Gastrocnemius medialis (tissue), 4 donors: Measurements from ENCODE around the gene OTOG. TPM values are rescaled to one million over a fixed set of nuclear protein-coding genes. Genes with fewer than 3 reads are reported as not detected.

Experiments
- ATAC-seq, 2 donors: fragments of 150-250 bp; one replicate each; pipeline ENCODE4 v1.9.1; 2016
- DNase-seq, 2 donors: peaks; one replicate each; pipeline ENCODE4 v3.0.0-alpha.2; 2019
- H3K27ac ChIP-seq, 4 donors: fragments of 200-600 bp; sonication (generic); 1 replicate in 1 of 4; 2 replicates in 3 of 4; pipeline ENCODE4 v1.5.1; 2016 to 2018; ENCODE audit warnings: mild to moderate bottlenecking in 2 of 4, moderate library complexity in 1 of 4
- H3K27me3 ChIP-seq, 3 donors: fragments of 200-600 bp; sonication (generic) in 2 of 3; 1 replicate in 1 of 3; 2 replicates in 2 of 3; pipeline versions ENCODE4 v1.5.1 to v1.6.0; 2016 to 2019; ENCODE audit warnings: mild to moderate bottlenecking in 1 of 3, moderate library complexity in 1 of 3
- H3K36me3 ChIP-seq, 2 donors: fragments of 200-600 bp; sonication (generic) in 1 of 2; one replicate each; pipeline ENCODE4 v1.5.1; 2017 to 2018
- H3K4me1 ChIP-seq, 2 donors: fragments of 200-600 bp; sonication (generic) in 1 of 2; one replicate each; pipeline ENCODE4 v1.5.1; 2016 to 2017; ENCODE audit warnings: mild to moderate bottlenecking in 2 of 2
- H3K4me3 ChIP-seq, 4 donors: fragments of 200-600 bp; sonication (generic) in 3 of 4; 1 replicate in 1 of 4; 2 replicates in 3 of 4; pipeline ENCODE4 v1.5.1; 2016 to 2019; ENCODE audit warnings: mild to moderate bottlenecking in 2 of 4
- H3K9me3 ChIP-seq, 3 donors: fragments of 200-600 bp; sonication (generic) in 2 of 3; 1 replicate in 1 of 3; 2 replicates in 2 of 3; pipeline ENCODE4 v1.5.1; 2016 to 2019
- POLR2A ChIP-seq, 2 donors: fragments of 450-650 bp; IDR thresholded peaks; one replicate each; pipeline ENCODE4 v1.6.1; 2017; ENCODE audit warnings: antibody characterized with exemption in 2 of 2, mild to moderate bottlenecking in 2 of 2, moderate library complexity in 2 of 2
- in situ Hi-C, 4 donors: fragments of 200-750 bp; cut with MboI; loops; one replicate each; pipeline versions ENCODE4 v1.15.0 to v1.8.0; 2017; ENCODE audit warnings: low sequenced_read_pairs in 4 of 4
- intact Hi-C: fragments of 100-400 bp; cut with DNase I; formaldehyde crosslinking; loops from one replicate; pipeline ENCODE4 v1.15.1; 2023; ENCODE audit warnings: low total_unique reads
- total RNA-seq, 4 donors: library from RNA; depleted of rRNA; stranded (reverse); fragments of >200 nt; gene quantifications; one replicate each; pipeline versions ENCODE4 v1.1.0 to v1.2.3, GENCODE V29; 2016
- TF ChIP-seq, protein P1 (sequence below), 5 experiments: fragments of 450-650 bp in 3 of 5; fragments of 200-600 bp in 2 of 5; sonication (generic) in 2 of 5; IDR thresholded peaks in 4 of 5; conservative IDR thresholded peaks in 1 of 5; 1 replicate in 4 of 5; 2 replicates in 1 of 5; pipeline ENCODE4 v1.5.1; 2016 to 2019; ENCODE audit warnings: antibody characterized with exemption in 5 of 5, mild to moderate bottlenecking in 3 of 5, moderate library complexity in 3 of 5

The OTOG gene
- total RNA-seq, 4 donors from 2014 or later, result not detected

DNA sequence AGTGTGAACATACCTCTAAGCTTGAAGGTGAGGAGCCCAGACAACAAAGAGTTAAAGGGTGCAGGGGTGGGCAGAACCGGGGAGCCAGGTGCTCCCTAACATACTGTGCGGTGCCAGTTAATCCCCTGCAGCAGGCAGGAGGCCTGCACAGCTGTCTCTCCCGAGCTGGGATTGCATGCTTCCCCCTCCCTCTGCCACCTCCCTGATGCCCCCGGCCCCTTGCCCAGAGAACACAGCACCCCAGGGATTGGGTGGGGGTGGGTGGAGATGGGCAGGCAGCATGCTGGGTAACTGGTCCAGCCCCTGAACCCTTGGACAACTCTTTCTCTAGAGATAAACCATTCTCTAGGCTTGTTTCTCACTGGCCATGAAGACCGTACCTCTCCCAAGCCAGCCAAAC, 104.6 kb downstream of the OTOG start:
- intact Hi-C loops (no loop called here), in situ Hi-C loops (no loop called here)
- H3K36me3 ChIP-seq, result no peaks in the 10 kb centered on the region
- H3K27ac ChIP-seq, result no peak overlapping the region
- H3K4me1 ChIP-seq, result peaks cover 0 to 7% of the 10 kb centered on the region in 2 donors
- H3K9me3 ChIP-seq, result peaks cover 0 to 2% (median 0%) of the 10 kb centered on the region in 3 donors
- DNase-seq (no peak), ATAC-seq (no peak)
- no peaks in the 10 kb centered on the region for H3K27me3 ChIP-seq
- no peak overlapping the region for H3K4me3 ChIP-seq
- no peak for TF ChIP-seq POLR2A (IDR thresholded peaks at IDR 0.05)

DNA sequence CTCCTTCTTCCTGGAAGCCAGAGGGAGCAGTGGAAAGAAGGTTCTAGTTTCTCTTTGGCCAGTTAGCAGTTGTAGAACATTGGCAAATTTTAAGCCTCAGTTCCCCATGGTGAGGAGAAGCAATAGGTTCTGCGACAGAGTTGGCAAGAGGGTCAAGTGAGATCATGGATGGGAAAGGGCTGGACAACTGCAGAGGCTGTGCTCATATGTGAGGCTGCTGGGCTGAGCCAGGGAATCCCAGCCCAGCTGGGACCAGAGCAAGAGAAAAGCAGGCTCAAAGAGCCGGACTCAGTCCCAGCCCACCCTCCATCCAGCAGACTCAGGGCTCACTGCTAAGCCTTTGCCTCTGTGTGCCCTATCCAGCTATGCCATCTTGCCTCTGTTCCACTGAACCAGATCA, 105.5 kb downstream of the OTOG start:
- peaks cover 0 to 7% of the 10 kb centered on the region in 2 donors for H3K4me1 ChIP-seq
- H3K27me3 ChIP-seq, result no peaks in the 10 kb centered on the region
- H3K36me3 ChIP-seq, result no peaks in the 10 kb centered on the region
- ATAC-seq (no peak), DNase-seq (no peak)
- intact Hi-C loops (no loop called here), in situ Hi-C loops (no loop called here)
- TF ChIP-seq, protein P1, sequence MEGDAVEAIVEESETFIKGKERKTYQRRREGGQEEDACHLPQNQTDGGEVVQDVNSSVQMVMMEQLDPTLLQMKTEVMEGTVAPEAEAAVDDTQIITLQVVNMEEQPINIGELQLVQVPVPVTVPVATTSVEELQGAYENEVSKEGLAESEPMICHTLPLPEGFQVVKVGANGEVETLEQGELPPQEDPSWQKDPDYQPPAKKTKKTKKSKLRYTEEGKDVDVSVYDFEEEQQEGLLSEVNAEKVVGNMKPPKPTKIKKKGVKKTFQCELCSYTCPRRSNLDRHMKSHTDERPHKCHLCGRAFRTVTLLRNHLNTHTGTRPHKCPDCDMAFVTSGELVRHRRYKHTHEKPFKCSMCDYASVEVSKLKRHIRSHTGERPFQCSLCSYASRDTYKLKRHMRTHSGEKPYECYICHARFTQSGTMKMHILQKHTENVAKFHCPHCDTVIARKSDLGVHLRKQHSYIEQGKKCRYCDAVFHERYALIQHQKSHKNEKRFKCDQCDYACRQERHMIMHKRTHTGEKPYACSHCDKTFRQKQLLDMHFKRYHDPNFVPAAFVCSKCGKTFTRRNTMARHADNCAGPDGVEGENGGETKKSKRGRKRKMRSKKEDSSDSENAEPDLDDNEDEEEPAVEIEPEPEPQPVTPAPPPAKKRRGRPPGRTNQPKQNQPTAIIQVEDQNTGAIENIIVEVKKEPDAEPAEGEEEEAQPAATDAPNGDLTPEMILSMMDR (IDR thresholded peaks at IDR 0.05 in 4 of 5, conservative IDR thresholded peaks at IDR 0.05 in 1 of 5), result no peak
- no peak overlapping the region for H3K27ac ChIP-seq
- H3K4me3 ChIP-seq, result no peak overlapping the region
- H3K9me3 ChIP-seq, result peaks cover 0 to 2% (median 0%) of the 10 kb centered on the region in 3 donors

- H3K4me1 ChIP-seq, result peaks cover 0 to 4% of the 10 kb centered on the region in 2 donors
- DNase-seq (no peak), ATAC-seq (no peak)
- peaks cover 0 to 2% (median 0%) of the 10 kb centered on the region in 3 donors for H3K9me3 ChIP-seq
- H3K27me3 ChIP-seq, result no peaks in the 10 kb centered on the region
- in situ Hi-C loops (no loop called here), intact Hi-C loops (no loop called here)
- no peak overlapping the region for H3K4me3 ChIP-seq
- no peak overlapping the region for H3K27ac ChIP-seq
- TF ChIP-seq, protein P1 (IDR thresholded peaks at IDR 0.05 in 4 of 5, conservative IDR thresholded peaks at IDR 0.05 in 1 of 5), result no peak
- no peak for TF ChIP-seq POLR2A (IDR thresholded peaks at IDR 0.05)
- H3K36me3 ChIP-seq, result no peaks in the 10 kb centered on the region
Measured at GRCh38 chr11:17653611-17654010, 106.6 kb downstream of the OTOG start.

GRCh38 chr11:17655682-17656081, 108.6 kb downstream of the OTOG start:
- DNase-seq (no peak), ATAC-seq (no peak)
- H3K27ac ChIP-seq, result no peak overlapping the region
- no peak overlapping the region for H3K4me3 ChIP-seq
- no peaks in the 10 kb centered on the region for H3K4me1 ChIP-seq
- TF ChIP-seq POLR2A (IDR thresholded peaks at IDR 0.05), result no peak
- TF ChIP-seq, protein P1 (IDR thresholded peaks at IDR 0.05 in 4 of 5, conservative IDR thresholded peaks at IDR 0.05 in 1 of 5), result no peak
- H3K9me3 ChIP-seq, result peaks cover 0 to 2% (median 0%) of the 10 kb centered on the region in 3 donors
- in situ Hi-C loops, result no loop called here
- no peaks in the 10 kb centered on the region for H3K27me3 ChIP-seq
- H3K36me3 ChIP-seq, result no peaks in the 10 kb centered on the region
- intact Hi-C loops, result no loop called here

GRCh38 chr11:17658211-17658610, 111.2 kb downstream of the OTOG start:
- peaks cover 0 to 2% (median 0%) of the 10 kb centered on the region in 3 donors for H3K9me3 ChIP-seq
- intact Hi-C loops, result no loop called here
- in situ Hi-C loops, result no loop called here
- TF ChIP-seq, protein P1 (IDR thresholded peaks at IDR 0.05 in 4 of 5, conservative IDR thresholded peaks at IDR 0.05 in 1 of 5), result no peak
- TF ChIP-seq POLR2A (IDR thresholded peaks at IDR 0.05), result no peak
- H3K36me3 ChIP-seq, result no peaks in the 10 kb centered on the region
- ATAC-seq, result no peak
- H3K4me3 ChIP-seq, result no peak overlapping the region
- no peak overlapping the region for H3K27ac ChIP-seq
- H3K4me1 ChIP-seq, result no peaks in the 10 kb centered on the region
- no peaks in the 10 kb centered on the region for H3K27me3 ChIP-seq
- no peak for DNase-seq
